DOHH2 (cell line): Measurements from ENCODE around the gene TBL2.

Experiments
- EZH2phosphoT487 ChIP-seq: fragments of 200-600 bp; sonication (generic); IDR thresholded peaks from 2 replicates; pipeline ENCODE4 v1.6.1; 2017; ENCODE audit warnings: borderline replicate concordance, mild to moderate bottlenecking, antibody characterized with exemption, low read length, moderate library complexity, mixed read lengths
- TF ChIP-seq, protein P1 (sequence below): fragments of 200-600 bp; sonication (generic); IDR thresholded peaks from one replicate; pipeline ENCODE4 v1.5.1; 2014; ENCODE audit warnings: antibody characterized with exemption, mild to moderate bottlenecking, low read depth, low read length; ENCODE audit not compliant: poor library complexity, severe bottlenecking

DNA sequence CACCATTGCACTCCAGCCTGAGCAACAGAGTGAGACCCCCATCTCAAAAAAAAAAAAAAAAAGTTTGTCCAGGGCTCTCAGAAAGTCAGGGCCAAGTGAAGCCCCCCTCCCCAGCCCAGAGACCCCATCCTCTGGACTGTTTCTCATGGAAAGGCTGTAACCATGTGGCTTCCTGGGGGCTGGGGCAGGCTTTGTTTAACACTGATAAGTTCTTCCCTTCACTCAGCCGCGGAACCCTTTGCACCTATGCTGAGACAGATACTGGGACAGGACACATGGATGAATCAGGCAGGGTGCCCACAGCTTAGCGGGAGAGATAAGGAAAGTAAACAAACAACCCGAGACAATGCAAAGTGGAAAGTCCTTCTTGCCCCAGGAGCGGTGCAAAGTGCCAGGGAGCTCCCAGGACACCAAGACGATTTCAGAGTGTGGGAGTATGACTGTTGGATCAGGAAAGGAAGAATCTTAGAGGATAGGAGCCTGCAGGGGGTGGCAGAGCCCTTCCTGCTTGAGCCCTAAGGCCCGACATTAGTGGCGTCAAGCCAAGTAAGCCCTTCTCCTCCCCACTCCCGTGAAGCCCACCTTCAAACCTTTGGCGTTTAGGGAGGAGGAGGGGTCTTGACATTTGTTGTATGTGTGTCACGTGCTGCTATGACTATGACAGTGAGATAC lies 34.4 kb upstream of the TBL2 start:
- TF ChIP-seq, protein P1, sequence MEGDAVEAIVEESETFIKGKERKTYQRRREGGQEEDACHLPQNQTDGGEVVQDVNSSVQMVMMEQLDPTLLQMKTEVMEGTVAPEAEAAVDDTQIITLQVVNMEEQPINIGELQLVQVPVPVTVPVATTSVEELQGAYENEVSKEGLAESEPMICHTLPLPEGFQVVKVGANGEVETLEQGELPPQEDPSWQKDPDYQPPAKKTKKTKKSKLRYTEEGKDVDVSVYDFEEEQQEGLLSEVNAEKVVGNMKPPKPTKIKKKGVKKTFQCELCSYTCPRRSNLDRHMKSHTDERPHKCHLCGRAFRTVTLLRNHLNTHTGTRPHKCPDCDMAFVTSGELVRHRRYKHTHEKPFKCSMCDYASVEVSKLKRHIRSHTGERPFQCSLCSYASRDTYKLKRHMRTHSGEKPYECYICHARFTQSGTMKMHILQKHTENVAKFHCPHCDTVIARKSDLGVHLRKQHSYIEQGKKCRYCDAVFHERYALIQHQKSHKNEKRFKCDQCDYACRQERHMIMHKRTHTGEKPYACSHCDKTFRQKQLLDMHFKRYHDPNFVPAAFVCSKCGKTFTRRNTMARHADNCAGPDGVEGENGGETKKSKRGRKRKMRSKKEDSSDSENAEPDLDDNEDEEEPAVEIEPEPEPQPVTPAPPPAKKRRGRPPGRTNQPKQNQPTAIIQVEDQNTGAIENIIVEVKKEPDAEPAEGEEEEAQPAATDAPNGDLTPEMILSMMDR, result no peak
- TF ChIP-seq EZH2phosphoT487, result no peak
